Measurements from ENCODE around the gene SEC31B. TPM values are rescaled to one million over a fixed set of nuclear protein-coding genes. Genes with fewer than 3 reads are reported as not detected.

The SEC31B gene
- total and polyA plus RNA-seq, 2 of the 8 experiments (the other 6 are each of a cell fraction or from before 2014, with no cell fraction given), result 4.1 to 5.3 TPM

GRCh38 chr10:100522945-100523344 lies 3.3 kb upstream of the SEC31B start (continued):
- TF ChIP-seq CHD2 (IDR thresholded peaks at IDR 0.05; ENCODE audit: low read length), result no peak

Measured in H1 (cell line).